Activated naive CD4-positive, alpha-beta T cell treated with anti-CD3 and anti-CD28 coated beads, Interleukin-2, amount 50 U/mL, for 72 hours (primary cell): ENCODE data around the gene JAKMIP1. TPM values are rescaled to one million over a fixed set of nuclear protein-coding genes. Genes with fewer than 3 reads are reported as not detected.
A peak's percentile ranks its signal among the peaks of the same experiment; 100 is the strongest.

Experiments used
- ATAC-seq, 2 donors: fragments of 150-1000 bp; cut with Tn5 transposase; 2 replicates each; pipeline ENCODE4 v1.10.0; 2021; ENCODE audit warnings: mild to moderate bottlenecking in 2 of 2, moderate library complexity in 2 of 2
- DNase-seq, 2 donors: peaks; one replicate each; pipeline ENCODE4 v3.0.0; 2021 to 2022; ENCODE audit warnings: low spot score in 2 of 2
- H3K27ac Mint-ChIP-seq, 2 donors: one replicate each; pipeline ENCODE4 v1.8.0; 2022; ENCODE audit warnings: mild to moderate bottlenecking in 2 of 2, mixed read lengths in 2 of 2
- H3K36me3 Mint-ChIP-seq, 2 donors: one replicate each; pipeline ENCODE4 v1.8.0; 2022; ENCODE audit warnings: mixed read lengths in 2 of 2
- H3K9me3 Mint-ChIP-seq, 2 donors: one replicate each; pipeline ENCODE4 v1.8.0; 2022; ENCODE audit warnings: mixed read lengths in 2 of 2
- total RNA-seq, 2 donors: library from RNA; stranded (reverse); gene quantifications; one replicate each; pipeline ENCODE4 v1.2.3, GENCODE V29; 2022

The JAKMIP1 gene
- total RNA-seq, 2 donors from 2014 or later, result 1.3 to 7.4 TPM

- Mint-ChIP-seq H3K27ac (no peak overlapping the region), H3K36me3 (no peaks in the 10 kb centered on the region)
Observed at GRCh38 chr4:6044805-6045204, 155.5 kb downstream of the JAKMIP1 start.

GRCh38 chr4:6044276-6044675 lies 156.1 kb downstream of the JAKMIP1 start:
- Mint-ChIP-seq H3K27ac (no peak overlapping the region), H3K9me3 (no peaks in the 10 kb centered on the region), H3K36me3 (no peaks in the 10 kb centered on the region)
- DNase-seq (no peak), ATAC-seq (no peak)

More at GRCh38 chr4:6044805-6045204, 155.5 kb downstream of the JAKMIP1 start:
- ATAC-seq (no peak), DNase-seq (no peak)
- no peaks in the 10 kb centered on the region for H3K9me3 Mint-ChIP-seq

GRCh38 chr4:6043843-6044242 lies 156.5 kb downstream of the JAKMIP1 start:
- no peak for ATAC-seq
- DNase-seq, result no peak
- Mint-ChIP-seq H3K9me3 (no peaks in the 10 kb centered on the region), H3K36me3 (no peaks in the 10 kb centered on the region), H3K27ac (peak overlapping the region in 1 of 2 donors; percentile 80)

GRCh38 chr4:6043188-6043587 lies 157.2 kb downstream of the JAKMIP1 start:
- Mint-ChIP-seq H3K36me3 (no peaks in the 10 kb centered on the region), H3K9me3 (no peaks in the 10 kb centered on the region), H3K27ac (peak overlapping the region in 1 of 2 donors; percentile 80)
- ATAC-seq (no peak), DNase-seq (no peak)

GRCh38 chr4:6042293-6043063 lies 157.9 kb downstream of the JAKMIP1 start:
- Mint-ChIP-seq H3K36me3 (no peaks in the 10 kb centered on the region), H3K9me3 (no peaks in the 10 kb centered on the region), H3K27ac (peak overlapping the region in 1 of 2 donors; percentile 41)
- DNase-seq (no peak), ATAC-seq (peak in 1 of 2 donors; percentile 57)

GRCh38 chr4:6041800-6042199 lies 158.5 kb downstream of the JAKMIP1 start:
- ATAC-seq (peak in 1 of 2 donors; percentile 73), DNase-seq (no peak)
- H3K27ac Mint-ChIP-seq, result no peak overlapping the region
- no peaks in the 10 kb centered on the region for H3K36me3 Mint-ChIP-seq
- H3K9me3 Mint-ChIP-seq, result no peaks in the 10 kb centered on the region

- H3K27ac Mint-ChIP-seq, result no peak overlapping the region
- DNase-seq (no peak), ATAC-seq (no peak)
- no peaks in the 10 kb centered on the region for H3K9me3 Mint-ChIP-seq
- H3K36me3 Mint-ChIP-seq, result no peaks in the 10 kb centered on the region
Observed at GRCh38 chr4:6038711-6039110, 161.6 kb downstream of the JAKMIP1 start.

- no peak overlapping the region for H3K27ac Mint-ChIP-seq
- DNase-seq (no peak), ATAC-seq (no peak)
- no peaks in the 10 kb centered on the region for H3K9me3 Mint-ChIP-seq
- H3K36me3 Mint-ChIP-seq, result no peaks in the 10 kb centered on the region
Observed at GRCh38 chr4:6035786-6036185, 164.6 kb downstream of the JAKMIP1 start.

GRCh38 chr4:6033381-6033780 lies 167.0 kb downstream of the JAKMIP1 start:
- no peak overlapping the region for H3K27ac Mint-ChIP-seq
- H3K9me3 Mint-ChIP-seq, result no peaks in the 10 kb centered on the region
- H3K36me3 Mint-ChIP-seq, result no peaks in the 10 kb centered on the region
- DNase-seq (no peak), ATAC-seq (no peak)

GRCh38 chr4:6032249-6033244 lies 167.8 kb downstream of the JAKMIP1 start:
- Mint-ChIP-seq H3K36me3 (no peaks in the 10 kb centered on the region), H3K9me3 (no peaks in the 10 kb centered on the region), H3K27ac (no peak overlapping the region)
- no peak for ATAC-seq
- no peak for DNase-seq

GRCh38 chr4:6031846-6032245 lies 168.5 kb downstream of the JAKMIP1 start:
- Mint-ChIP-seq H3K36me3 (no peaks in the 10 kb centered on the region), H3K27ac (no peak overlapping the region), H3K9me3 (no peaks in the 10 kb centered on the region)
- ATAC-seq (no peak), DNase-seq (no peak)

GRCh38 chr4:6030679-6031078 lies 169.7 kb downstream of the JAKMIP1 start:
- ATAC-seq (no peak), DNase-seq (no peak)
- Mint-ChIP-seq H3K27ac (no peak overlapping the region), H3K36me3 (no peaks in the 10 kb centered on the region), H3K9me3 (no peaks in the 10 kb centered on the region)

GRCh38 chr4:6029254-6029653 lies 171.1 kb downstream of the JAKMIP1 start:
- no peaks in the 10 kb centered on the region for H3K36me3 Mint-ChIP-seq
- no peaks in the 10 kb centered on the region for H3K9me3 Mint-ChIP-seq
- H3K27ac Mint-ChIP-seq, result no peak overlapping the region
- DNase-seq (no peak), ATAC-seq (no peak)

- no peaks in the 10 kb centered on the region for H3K36me3 Mint-ChIP-seq
- ATAC-seq (no peak), DNase-seq (no peak)
- H3K9me3 Mint-ChIP-seq, result no peaks in the 10 kb centered on the region
- no peak overlapping the region for H3K27ac Mint-ChIP-seq
Observed at GRCh38 chr4:6028168-6028567, 172.2 kb downstream of the JAKMIP1 start.

- Mint-ChIP-seq H3K36me3 (no peaks in the 10 kb centered on the region), H3K27ac (no peak overlapping the region), H3K9me3 (no peaks in the 10 kb centered on the region)
- DNase-seq (no peak), ATAC-seq (no peak)
Observed at GRCh38 chr4:6027392-6027791, 173.0 kb downstream of the JAKMIP1 start.

- no peaks in the 10 kb centered on the region for H3K36me3 Mint-ChIP-seq
- no peak overlapping the region for H3K27ac Mint-ChIP-seq
- H3K9me3 Mint-ChIP-seq, result no peaks in the 10 kb centered on the region
- no peak for DNase-seq
- ATAC-seq, result no peak
Observed at GRCh38 chr4:6024313-6024960, 175.9 kb downstream of the JAKMIP1 start.

GRCh38 chr4:6023731-6024130 lies 176.6 kb downstream of the JAKMIP1 start:
- Mint-ChIP-seq H3K9me3 (no peaks in the 10 kb centered on the region), H3K27ac (no peak overlapping the region)
- no peak for ATAC-seq

More at GRCh38 chr4:6023731-6024130, 176.6 kb downstream of the JAKMIP1 start:
- H3K36me3 Mint-ChIP-seq, result no peaks in the 10 kb centered on the region
- no peak for DNase-seq
